Psoas muscle (tissue), 8 donors: ENCODE data around the gene CEMIP. TPM values are rescaled to one million over a fixed set of nuclear protein-coding genes. Genes with fewer than 3 reads are reported as not detected.

ENCODE experiments used
- ATAC-seq, 4 donors: fragments of 200-7000 bp; cut with Tn5 transposase; one replicate each; pipeline ENCODE4 v1.9.1; 2020; ENCODE audit warnings: moderate library complexity in 3 of 4, mild to moderate bottlenecking in 2 of 4
- DNase-seq, 2 donors: peaks; one replicate each; pipeline ENCODE4 v3.0.0-alpha.2; 2020
- H3K27ac ChIP-seq: fragments of 200-600 bp; one replicate; pipeline ENCODE4 v1.8.0; 2022
- H3K27me3 ChIP-seq, 3 donors: fragments of 200-600 bp in 1 of 3; one replicate each; pipeline versions ENCODE4 v1.6.1 to v1.8.0; 2013 to 2022; ENCODE audit warnings: low read length in 2 of 3, mild to moderate bottlenecking in 2 of 3, moderate library complexity in 1 of 3; ENCODE audit not compliant: insufficient read depth in 3 of 3
- H3K36me3 ChIP-seq, 2 donors: fragments of 200-600 bp in 1 of 2; one replicate each; pipeline versions ENCODE4 v1.6.1 to v1.8.0; 2013 to 2022; ENCODE audit warnings: low read depth in 1 of 2, mild to moderate bottlenecking in 1 of 2, moderate library complexity in 1 of 2; ENCODE audit not compliant: insufficient read depth in 1 of 2
- H3K4me1 ChIP-seq: fragments of 200-600 bp; one replicate; pipeline ENCODE4 v1.8.0; 2022
- H3K4me3 ChIP-seq: fragments of 200-600 bp; one replicate; pipeline ENCODE4 v1.8.0; 2022; ENCODE audit warnings: mild to moderate bottlenecking
- H3K9me3 ChIP-seq: fragments of 200-600 bp; one replicate; pipeline ENCODE4 v1.8.0; 2022
- CTCF ChIP-seq: fragments of 200-600 bp; IDR thresholded peaks from one replicate; pipeline ENCODE4 v1.8.0; 2022; ENCODE audit warnings: antibody characterized with exemption
- WGBS, 3 donors: extraction: QIAGEN DNeasy Blood & Tissue Kit; methylation state at CpG; one replicate each; pipeline versions ENCODE4 v1.1.6 to v1.1.7; 2013; 5-methylcytosine and 5-hydroxymethylcytosine counted together
- intact Hi-C, 2 donors: fragments of 100-400 bp; cut with DNase I; formaldehyde crosslinking; loops; one replicate each; pipeline versions ENCODE4 v1.11.0 to v1.14.2; 2022
- polyA plus RNA-seq, 3 donors: library from polyadenylated mRNA; stranded (reverse); fragments of 200-250 nt; gene quantifications; one replicate each; pipeline ENCODE4 v1.2.3, GENCODE V29; 2013
- total RNA-seq, 4 donors: library from RNA; stranded (reverse); fragmentation: NEBNext Ultra II Directional in 2 of 4; extraction: Animal tissue kit (Norgen Biotek cat#: 25700) in 2 of 4; gene quantifications; one replicate each; pipeline versions ENCODE4 v1.2.1 to v1.2.4, GENCODE V29; 2021 to 2023
- donor health status: healthy with polysubstance abuse.
- donor health status: DM: no; HTN: no; CAD: no; lungs with moderate emphysema.
- donor health status: Bipolar disorder and iron deficiency.
- donor health status: healthy.
- donor health status: DM: yes; HTN: yes; CAD: no.
- donor health status: DM: no; HTN: no; CAD: no.
- donor health status: DM: no; HTN: no; CAD: no.
- donor health status: DM: yes; HTN: yes; CAD: no.

Gene CEMIP
- total and polyA plus RNA-seq, 7 donors = under 0.01 to 0.96 (median 0.04) TPM

DNA sequence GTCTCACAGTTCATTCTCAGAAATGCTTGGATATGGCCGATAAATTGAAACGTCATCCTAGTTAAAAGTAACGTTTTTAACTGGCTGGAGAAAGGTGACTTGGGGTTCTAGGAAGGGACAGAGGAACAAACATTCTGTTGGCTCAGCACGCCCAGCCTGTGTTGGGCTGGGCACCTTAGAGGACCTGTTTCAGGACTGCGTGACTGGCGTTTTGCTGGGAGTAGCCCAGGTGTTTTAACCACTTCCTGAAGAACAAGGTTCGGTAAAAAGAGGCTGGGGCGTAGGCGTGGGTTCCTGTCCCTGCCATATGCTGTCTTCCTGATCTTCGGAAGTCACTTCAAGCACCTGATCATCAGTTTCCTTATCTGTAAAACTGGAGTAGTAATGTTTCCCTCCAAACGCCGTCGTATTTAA is 220.5 kb downstream of the CEMIP start:
- H3K4me3 ChIP-seq = peak overlapping the region; percentile 84
- no peaks in the 10 kb centered on the region for H3K9me3 ChIP-seq
- peaks cover 3% of the 10 kb centered on the region for H3K4me1 ChIP-seq
- no peak for TF ChIP-seq CTCF
- no peaks in the 10 kb centered on the region for H3K36me3 ChIP-seq
- ATAC-seq (no peak), DNase-seq (no peak)
- intact Hi-C loops = loop anchor here (5.0 kb wide), 2 partner anchors 98 to 108 kb away; no protein-coding TSS in a partner anchor
- no peak overlapping the region for H3K27ac ChIP-seq
- peaks cover 0 to 50% (median 13%) of the 10 kb centered on the region in 3 donors for H3K27me3 ChIP-seq
- 59 to 67% (median 61%) methylated on average over 13 of the region's 13 CpGs for WGBS, 3 donors

DNA sequence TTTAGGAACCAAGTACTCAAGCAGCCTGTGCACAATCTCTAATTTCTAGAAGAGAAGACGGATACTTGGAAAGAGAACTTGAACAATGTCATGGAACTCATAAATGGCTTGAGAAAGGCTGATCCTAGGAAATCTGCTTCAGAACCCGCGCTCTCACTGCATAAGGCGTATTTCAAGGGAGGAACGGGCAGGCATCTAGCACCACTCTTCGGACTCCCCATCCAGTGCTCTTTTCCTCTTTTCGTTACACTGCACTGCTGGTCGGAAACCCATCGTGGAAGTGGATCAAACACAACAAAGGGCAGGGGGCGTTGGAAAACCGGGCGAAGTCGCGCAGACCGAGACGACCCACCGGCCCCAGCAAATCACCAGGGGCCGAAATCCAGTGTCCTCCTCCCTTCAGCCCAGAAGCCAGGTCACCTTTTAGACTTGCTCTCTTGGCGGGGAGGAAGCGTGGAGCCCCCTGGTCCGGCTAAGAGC is 221.0 kb downstream of the CEMIP start:
- Histone ChIP-seq H3K27ac (peak overlapping the region; percentile 80), H3K4me1 (peaks cover 3% of the 10 kb centered on the region), H3K36me3 (no peaks in the 10 kb centered on the region), H3K27me3 (peaks cover 0 to 55% (median 13%) of the 10 kb centered on the region in 3 donors), H3K9me3 (no peaks in the 10 kb centered on the region), H3K4me3 (peak overlapping the region; percentile 84)
- DNase-seq (no peak), ATAC-seq (peak in 1 of 4 donors; percentile 10)
- 9 to 14% (median 10%) methylated on average over 19 to 21 of the region's 21 CpGs for WGBS, 3 donors
- no peak for TF ChIP-seq CTCF
- intact Hi-C loops = loop anchor here in 1 of 2 donors (5.0 kb wide), 1 partner anchor 107 kb away; no protein-coding TSS in a partner anchor

DNA sequence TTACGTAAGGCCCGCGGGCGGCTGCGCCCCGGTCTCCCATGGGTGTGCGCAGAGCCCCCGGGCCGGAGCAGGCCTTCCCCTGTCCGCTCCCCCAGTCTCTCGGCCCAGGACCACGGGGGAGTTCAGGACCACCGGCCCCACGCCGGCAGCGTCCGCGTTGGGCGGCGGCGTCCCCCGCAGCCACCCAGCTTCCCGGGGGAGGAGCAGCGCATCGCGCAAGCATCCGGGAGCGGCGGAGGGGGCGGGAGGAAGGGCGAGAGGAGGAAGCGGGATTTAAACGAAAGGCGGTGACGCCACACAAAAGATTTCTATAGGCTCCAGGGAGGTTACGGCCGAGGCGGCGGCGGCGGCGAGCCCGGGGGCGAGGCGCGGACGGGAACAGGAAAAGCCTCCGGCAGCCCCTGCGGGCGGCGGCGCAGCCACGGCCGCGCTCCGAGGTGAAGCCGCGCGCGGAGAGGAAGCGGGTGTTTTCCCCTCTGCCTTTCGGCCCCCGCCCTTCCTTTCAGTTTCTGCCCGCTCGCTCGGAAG is 221.5 kb downstream of the CEMIP start, which contains the start of gene TLNRD1:
TSS of gene TLNRD1 (plus strand) at position 300 of the 528 bp plus-strand sequence. CDS start 1,349 bp downstream, outside the sequence.
- Histone ChIP-seq H3K27me3 (peaks cover 0 to 55% (median 13%) of the 10 kb centered on the region in 3 donors), H3K36me3 (no peaks in the 10 kb centered on the region), H3K4me3 (peak within 1 kb of the TSS; percentile 84), H3K9me3 (no peaks in the 10 kb centered on the region), H3K4me1 (peaks cover 3% of the 10 kb centered on the region), H3K27ac (peak within 1 kb of the TSS; percentile 80)
- WGBS, 3 donors = 0 to 1% (median 0%) methylated on average over 46 to 66 of the region's 66 CpGs
- ATAC-seq (peak; percentile 57 to 77 (median 64)), DNase-seq (peak; percentile 88 to 90)
- no peak for TF ChIP-seq CTCF
- intact Hi-C loops = loop anchor here in 1 of 2 donors (5.0 kb wide), 1 partner anchor 107 kb away; no protein-coding TSS in a partner anchor

Other genes with a start within 250 kb of the CEMIP start
- 1 to 10 TPM; 1.1 to 2.9 (median 2.1) TPM for gene ABHD17C, start 84.1 kb upstream of the CEMIP start, total RNA-seq
- 1 to 10 TPM; 1.5 to 3.7 (median 3.3) TPM for gene ABHD17C, start 84.1 kb upstream of the CEMIP start, polyA plus RNA-seq
- gene MESD, start 210.4 kb downstream of the CEMIP start, total RNA-seq = 1 to 10 TPM; 5.3 to 9.4 (median 6.5) TPM
- 1 to 10 TPM; 4.6 to 8.6 (median 7.1) TPM for gene MESD, start 210.4 kb downstream of the CEMIP start, polyA plus RNA-seq
- gene TLNRD1, start 221.6 kb downstream of the CEMIP start, total RNA-seq = 1 to 10 TPM; 2.4 to 4.4 (median 2.7) TPM
- 1 to 10 TPM in 1 of 3 donors, under 1 TPM in 2; 0.65 to 5.1 (median 0.82) TPM for gene TLNRD1, start 221.6 kb downstream of the CEMIP start, polyA plus RNA-seq